Heart left ventricle (tissue), 16 donors: ENCODE measurements around the gene UHRF2. TPM values are rescaled to one million over a fixed set of nuclear protein-coding genes. Genes with fewer than 3 reads are reported as not detected.

Source experiments
- ATAC-seq, 4 donors: fragments of 200-7000 bp; cut with Tn5 transposase; one replicate each; pipeline ENCODE4 v1.9.1; 2020 to 2022; ENCODE audit warnings: moderate library complexity in 4 of 4, mild to moderate bottlenecking in 3 of 4, moderate number of reproducible peaks in 1 of 4
- DNase-seq, 5 donors: peaks; one replicate each; pipeline ENCODE4 v3.0.0-alpha.2; 2020
- H3K27ac ChIP-seq, 12 donors: fragments of 200-600 bp; sonication (generic) in 4 of 12; one replicate each; pipeline versions ENCODE4 v1.5.0 to v1.8.0; 2016 to 2022; ENCODE audit warnings: mild to moderate bottlenecking in 2 of 12
- H3K27me3 ChIP-seq, 9 donors: fragments of 200-600 bp; sonication (generic) in 2 of 9; one replicate each; pipeline versions ENCODE4 v1.5.1 to v1.8.0; 2016 to 2022; ENCODE audit warnings: mild to moderate bottlenecking in 3 of 9
- H3K36me3 ChIP-seq, 9 donors: fragments of 200-600 bp; sonication (generic) in 2 of 9; one replicate each; pipeline versions ENCODE4 v1.5.0 to v1.8.0; 2018 to 2022; ENCODE audit warnings: mild to moderate bottlenecking in 2 of 9
- H3K4me1 ChIP-seq, 12 donors: fragments of 200-600 bp; sonication (generic) in 4 of 12; one replicate each; pipeline versions ENCODE4 v1.5.0 to v1.8.0; 2016 to 2022; ENCODE audit warnings: mild to moderate bottlenecking in 3 of 12
- H3K4me3 ChIP-seq, 12 donors: fragments of 200-600 bp; sonication (generic) in 4 of 12; one replicate each; pipeline versions ENCODE4 v1.5.0 to v1.8.0; 2017 to 2022; ENCODE audit warnings: mild to moderate bottlenecking in 9 of 12, moderate library complexity in 4 of 12
- H3K9me3 ChIP-seq, 12 donors: fragments of 200-600 bp; sonication (generic) in 4 of 12; one replicate each; pipeline versions ENCODE4 v1.5.0 to v1.8.0; 2016 to 2022; ENCODE audit warnings: mild to moderate bottlenecking in 1 of 12
- CTCF ChIP-seq, 12 donors: fragments of 200-600 bp; sonication (generic) in 4 of 12; IDR thresholded peaks; one replicate each; pipeline versions ENCODE4 v1.5.0 to v1.8.0; 2018 to 2022; ENCODE audit warnings: antibody characterized with exemption in 12 of 12, mild to moderate bottlenecking in 5 of 12
- POLR2A ChIP-seq, 2 donors: fragments of 450-650 bp; IDR thresholded peaks; one replicate each; pipeline ENCODE4 v1.6.1; 2017; ENCODE audit warnings: antibody characterized with exemption in 2 of 2, mild to moderate bottlenecking in 2 of 2, moderate library complexity in 2 of 2
- WGBS, 4 donors: extraction: QIAGEN DNeasy Blood & Tissue Kit in 2 of 4; methylation state at CpG; one replicate each; pipeline versions ENCODE4 v1.1.5 to v1.1.7; 2013 to 2018; 5-methylcytosine and 5-hydroxymethylcytosine counted together
- intact Hi-C, 10 donors: fragments of 100-400 bp; cut with DNase I; formaldehyde crosslinking; loops; one replicate each; pipeline versions ENCODE4 v1.11.1 to v1.14.2; 2022
- polyA plus RNA-seq, 2 donors: library from polyadenylated mRNA; stranded (reverse); fragments of 200-250 nt; gene quantifications; one replicate each; pipeline ENCODE4 v1.2.3, GENCODE V29; 2013
- total RNA-seq, 9 donors: library from RNA; depleted of rRNA in 2 of 9; stranded (reverse); fragments of >200 nt in 2 of 9; fragmentation: NEBNext Ultra II Directional in 3 of 9; extraction: Animal tissue kit (Norgen Biotek cat#: 25700) in 3 of 9; gene quantifications; one replicate each; pipeline versions ENCODE4 v1.1.0 to v1.2.4, GENCODE V29; 2016 to 2023
- donor health status: ischemic (EF 13 %, LVEDD 7.1; RV severe dilation, severe dysfunction).
- donor health status: healthy with polysubstance abuse.
- donor health status: DM: no; HTN: yes; CAD: no.
- donor health status: DM: no; HTN: no; CAD: no.
- donor health status: ischemic (EF 25% LVEDD 6.9; RV normal size, moderate dysfunction).
- donor health status: ischemic (EF 25% LVEDD 5.7; RV mildly dilated, moderate dysfunction).
- donor health status: healthy.
- donor health status: DM: yes; HTN: yes; CAD: no.
- donor health status: ischemic (EF 35%, LVEDD 5.7; RV mildly dilated, moderate dysfunction).
- donor health status: nonischemic (EF 11% LVEDD 7.7; RV severe dilation, severe dysfunction).
- donor health status: DM: yes; HTN: yes; CAD: no.
- donor health status: PGD.
- donor health status: ischemic (EF 29% LVEDD 5.4; RV normal size, mild dysfunction).
- donor health status: nonischemic (EF 23%, LVEDD 6.1; RV moderate dilation, normal function).

The UHRF2 gene
- total and polyA plus RNA-seq, 11 donors = 6.4 to 20.6 (median 14.1) TPM

GRCh38 chr9:6407778-6408177 is 5.2 kb upstream of the UHRF2 start:
- no peak overlapping the region for H3K27ac ChIP-seq
- ATAC-seq (no peak), DNase-seq (no peak)
- intact Hi-C loops = no loop called here
- H3K4me1 ChIP-seq = peaks cover 0 to 10% (median 0%) of the 10 kb centered on the region in 12 donors
- TF ChIP-seq POLR2A (IDR thresholded peaks at IDR 0.05) (no peak), CTCF (IDR thresholded peaks at IDR 0.05) (no peak)
- WGBS, 4 donors = 76 to 86% (median 84%) methylated on average over 2 of the region's 2 CpGs
- peaks cover 0 to 5% (median 0%) of the 10 kb centered on the region in 9 donors for H3K27me3 ChIP-seq
- no peak overlapping the region for H3K4me3 ChIP-seq
- H3K9me3 ChIP-seq = no peaks in the 10 kb centered on the region
- no peaks in the 10 kb centered on the region for H3K36me3 ChIP-seq

GRCh38 chr9:6408320-6408719 is 4.7 kb upstream of the UHRF2 start:
- H3K27me3 ChIP-seq = peaks cover 0 to 5% (median 0%) of the 10 kb centered on the region in 9 donors
- intact Hi-C loops = no loop called here
- no peaks in the 10 kb centered on the region for H3K36me3 ChIP-seq
- no peak for ATAC-seq
- no peak for TF ChIP-seq POLR2A (IDR thresholded peaks at IDR 0.05)
- TF ChIP-seq CTCF (IDR thresholded peaks at IDR 0.05) = no peak
- WGBS, 4 donors = 82 to 85% (median 84%) methylated on average over 8 of the region's 8 CpGs
- H3K9me3 ChIP-seq = no peaks in the 10 kb centered on the region
- H3K4me3 ChIP-seq = no peak overlapping the region
- DNase-seq = no peak
- no peak overlapping the region for H3K27ac ChIP-seq
- H3K4me1 ChIP-seq = peaks cover 0 to 10% (median 0%) of the 10 kb centered on the region in 12 donors

GRCh38 chr9:6409811-6410210 is 3.2 kb upstream of the UHRF2 start:
- Histone ChIP-seq H3K4me3 (no peak overlapping the region), H3K27me3 (peaks cover 0 to 5% (median 0%) of the 10 kb centered on the region in 9 donors), H3K9me3 (no peaks in the 10 kb centered on the region), H3K36me3 (no peaks in the 10 kb centered on the region), H3K27ac (no peak overlapping the region), H3K4me1 (peaks cover 0 to 18% (median 5%) of the 10 kb centered on the region in 12 donors)
- no peak for TF ChIP-seq CTCF (IDR thresholded peaks at IDR 0.05)
- TF ChIP-seq POLR2A (IDR thresholded peaks at IDR 0.05) = no peak
- ATAC-seq (no peak), DNase-seq (no peak)
- WGBS, 4 donors = 63 to 71% (median 64%) methylated on average over 3 of the region's 3 CpGs
- intact Hi-C loops = loop anchor here in 3 of 10 donors (5.0 to 10.0 kb wide), 5 partner anchors 42 to 347 kb away; partner anchors contain the start of gene KDM4C (in 1 of the 3)

GRCh38 chr9:6410633-6411032 is 2.4 kb upstream of the UHRF2 start:
- DNase-seq (no peak), ATAC-seq (no peak)
- 84 to 92% (median 90%) methylated on average over 4 of the region's 4 CpGs for WGBS, 4 donors
- no peaks in the 10 kb centered on the region for H3K9me3 ChIP-seq
- TF ChIP-seq POLR2A (IDR thresholded peaks at IDR 0.05) (no peak), CTCF (IDR thresholded peaks at IDR 0.05) (no peak)
- intact Hi-C loops = loop anchor here in 3 of 10 donors (5.0 to 10.0 kb wide), 5 partner anchors 42 to 347 kb away; partner anchors contain the start of gene KDM4C (in 1 of the 3)
- H3K36me3 ChIP-seq = no peaks in the 10 kb centered on the region
- no peak overlapping the region for H3K27ac ChIP-seq
- H3K4me1 ChIP-seq = peaks cover 0 to 26% (median 12%) of the 10 kb centered on the region in 12 donors
- H3K27me3 ChIP-seq = peaks cover 0 to 5% (median 0%) of the 10 kb centered on the region in 9 donors
- no peak overlapping the region for H3K4me3 ChIP-seq
